GOT3 (cell line): Measurements from ENCODE around the gene PTPRF.

Source experiments
- DNase-seq: peaks from one replicate; lab custom pipeline; 2025; ENCODE audit warnings: mixed read lengths; lab: John Stamatoyannopoulos, UW

The PTPRF gene

GRCh38 chr1:43582162-43582566 is 51.5 kb downstream of the PTPRF start:
- peak; percentile 9 for DNase-seq

- DNase-seq = no peak
Observed at GRCh38 chr1:43583058-43583457, 52.4 kb downstream of the PTPRF start.

GRCh38 chr1:43584204-43584603 is 53.5 kb downstream of the PTPRF start:
- no peak for DNase-seq

GRCh38 chr1:43585557-43585956 is 54.9 kb downstream of the PTPRF start:
- no peak for DNase-seq

GRCh38 chr1:43586136-43586731 is 55.6 kb downstream of the PTPRF start:
- no peak for DNase-seq

GRCh38 chr1:43587001-43587400 is 56.3 kb downstream of the PTPRF start:
- DNase-seq = no peak

- no peak for DNase-seq
Observed at GRCh38 chr1:43587594-43587993, 56.9 kb downstream of the PTPRF start.

- DNase-seq = no peak
Observed at GRCh38 chr1:43588592-43588991, 57.9 kb downstream of the PTPRF start.

- no peak for DNase-seq
Observed at GRCh38 chr1:43590388-43590925, 59.8 kb downstream of the PTPRF start.

GRCh38 chr1:43591181-43591580 is 60.5 kb downstream of the PTPRF start:
- DNase-seq = no peak

GRCh38 chr1:43592051-43592665 is 61.5 kb downstream of the PTPRF start:
- DNase-seq = no peak

GRCh38 chr1:43592974-43593683 is 62.4 kb downstream of the PTPRF start:
- DNase-seq = no peak

- no peak for DNase-seq
Observed at GRCh38 chr1:43596579-43596978, 65.9 kb downstream of the PTPRF start.

- DNase-seq = no peak
Observed at GRCh38 chr1:43597028-43597427, 66.3 kb downstream of the PTPRF start.

GRCh38 chr1:43597721-43598120 is 67.0 kb downstream of the PTPRF start:
- no peak for DNase-seq

GRCh38 chr1:43598622-43599021 is 67.9 kb downstream of the PTPRF start:
- DNase-seq = no peak

- no peak for DNase-seq
Observed at GRCh38 chr1:43600033-43601020, 69.6 kb downstream of the PTPRF start.

- no peak for DNase-seq
Observed at GRCh38 chr1:43602990-43603389, 72.3 kb downstream of the PTPRF start.

GRCh38 chr1:43604192-43604591 is 73.5 kb downstream of the PTPRF start:
- no peak for DNase-seq

GRCh38 chr1:43605157-43605556 is 74.5 kb downstream of the PTPRF start:
- no peak for DNase-seq

GRCh38 chr1:43605766-43606165 is 75.1 kb downstream of the PTPRF start:
- no peak for DNase-seq

- no peak for DNase-seq
Observed at GRCh38 chr1:43606624-43607023, 75.9 kb downstream of the PTPRF start.
